Astrocyte (in vitro differentiated cells and primary cell): ENCODE data around the gene STARD3NL.

ENCODE experiments used
- EZH2 ChIP-seq: IDR thresholded peaks from 2 replicates; pipeline ENCODE4 v1.6.1; 2012; ENCODE audit warnings: mild to moderate bottlenecking, low read length, inconsistent platforms; ENCODE audit not compliant: insufficient read depth
- TF ChIP-seq, protein P1 (sequence below): IDR thresholded peaks from 2 replicates; pipeline ENCODE4 v1.5.1; 2011; ENCODE audit warnings: low read depth, mild to moderate bottlenecking, inconsistent platforms, low read length, moderate library complexity; ENCODE audit not compliant: insufficient read depth

GRCh38 chr7:38177621-38178003 lies 433 bp upstream of the STARD3NL start:
- TF ChIP-seq, protein P1, sequence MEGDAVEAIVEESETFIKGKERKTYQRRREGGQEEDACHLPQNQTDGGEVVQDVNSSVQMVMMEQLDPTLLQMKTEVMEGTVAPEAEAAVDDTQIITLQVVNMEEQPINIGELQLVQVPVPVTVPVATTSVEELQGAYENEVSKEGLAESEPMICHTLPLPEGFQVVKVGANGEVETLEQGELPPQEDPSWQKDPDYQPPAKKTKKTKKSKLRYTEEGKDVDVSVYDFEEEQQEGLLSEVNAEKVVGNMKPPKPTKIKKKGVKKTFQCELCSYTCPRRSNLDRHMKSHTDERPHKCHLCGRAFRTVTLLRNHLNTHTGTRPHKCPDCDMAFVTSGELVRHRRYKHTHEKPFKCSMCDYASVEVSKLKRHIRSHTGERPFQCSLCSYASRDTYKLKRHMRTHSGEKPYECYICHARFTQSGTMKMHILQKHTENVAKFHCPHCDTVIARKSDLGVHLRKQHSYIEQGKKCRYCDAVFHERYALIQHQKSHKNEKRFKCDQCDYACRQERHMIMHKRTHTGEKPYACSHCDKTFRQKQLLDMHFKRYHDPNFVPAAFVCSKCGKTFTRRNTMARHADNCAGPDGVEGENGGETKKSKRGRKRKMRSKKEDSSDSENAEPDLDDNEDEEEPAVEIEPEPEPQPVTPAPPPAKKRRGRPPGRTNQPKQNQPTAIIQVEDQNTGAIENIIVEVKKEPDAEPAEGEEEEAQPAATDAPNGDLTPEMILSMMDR = no peak
- TF ChIP-seq EZH2 = no peak
